ENCODE measurements around the gene VKORC1. TPM values are rescaled to one million over a fixed set of nuclear protein-coding genes. Genes with fewer than 3 reads are reported as not detected.

Gene VKORC1
- total and polyA plus RNA-seq, 4 experiments from 2014 or later, result 48.9 to 114 (median 72.5) TPM

DNA sequence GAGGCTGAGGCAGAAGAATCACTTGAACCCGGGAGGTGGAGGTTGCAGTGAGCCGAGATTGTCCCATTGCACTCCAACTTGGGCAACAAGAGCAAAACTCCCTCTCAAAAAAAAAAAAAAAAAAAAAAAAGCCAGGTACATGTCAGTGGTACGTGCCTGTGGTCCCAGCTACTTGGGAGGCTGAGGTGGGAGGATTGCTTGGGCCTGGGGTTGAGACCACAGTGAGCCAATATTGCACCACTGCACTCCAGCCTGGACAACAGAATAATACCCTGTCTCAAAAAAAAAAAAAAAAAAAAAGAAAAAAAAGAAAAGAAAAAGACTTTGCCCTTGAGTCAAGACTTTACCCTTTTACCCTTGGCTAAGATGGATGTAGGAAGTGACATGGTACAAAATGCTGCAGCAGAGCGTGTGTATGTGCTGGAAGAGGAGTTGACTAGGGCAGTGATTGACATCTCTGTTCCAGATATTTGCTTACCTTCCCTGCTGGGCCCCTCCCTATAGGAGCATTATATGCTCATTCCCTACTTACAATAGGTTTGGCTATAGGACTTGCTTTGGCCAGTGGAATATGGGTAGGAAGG, 50.6 kb downstream of the VKORC1 start:
- CTCF ChIA-PET (ENCODE audit: partially characterized antibody), result no interaction called here
- intact Hi-C loops (cut with micrococcal nuclease), result no loop called here
- Histone ChIP-seq H3K36me3 (ENCODE audit: insufficient read depth, low read length) (peaks cover 16% of the 10 kb centered on the region), H3K9me3 (ENCODE audit: control insufficient read depth in 1 of 2, low read length in 2 of 2) (no peaks in the 10 kb centered on the region), H3K27ac (ENCODE audit: low read depth, low read length) (no peak overlapping the region), H3K27me3 (ENCODE audit: insufficient read depth, low read length) (no peaks in the 10 kb centered on the region), H3K4me3 (ENCODE audit: low read length in 2 of 2) (no peak overlapping the region), H3K4me1 (ENCODE audit: insufficient read depth, low read length) (no peaks in the 10 kb centered on the region)
- POLR2A ChIA-PET (ENCODE audit: partially characterized antibody), result no interaction called here
- Mint-ChIP-seq H3K36me3 (peaks cover 12 to 13% of the 10 kb centered on the region in 2 donors), H3K4me1 (peaks cover 0 to 2% (median under 1%) of the 10 kb centered on the region in 4 donors), H3K27me3 (no peaks in the 10 kb centered on the region), H3K4me3 (no peak overlapping the region), H3K27ac (no peak overlapping the region), H3K9me3 (peaks cover 0 to 3% (median 0%) of the 10 kb centered on the region in 8 donors)
- no peak for DNase-seq

DNA sequence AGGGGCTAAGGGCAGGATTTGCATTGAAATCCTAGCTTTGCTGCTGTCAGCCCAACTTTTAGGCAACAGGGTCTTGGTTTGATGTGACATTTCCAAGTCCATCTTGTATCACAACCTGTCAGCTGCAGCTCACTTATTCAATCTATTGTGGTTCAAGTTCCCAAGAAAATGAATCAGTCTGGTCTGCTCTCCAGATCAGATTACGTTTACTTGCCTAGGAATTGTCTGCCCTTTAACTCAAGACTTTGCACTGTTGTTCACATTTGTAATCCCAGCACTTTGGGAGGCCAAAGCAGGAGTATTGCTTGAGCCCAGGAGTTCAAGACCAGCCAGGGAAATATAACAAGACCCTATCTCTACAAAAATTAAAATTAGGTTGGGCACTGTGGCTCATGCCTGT, 51.2 kb downstream of the VKORC1 start:
- Mint-ChIP-seq H3K9me3 (peaks cover 0 to 3% (median 0%) of the 10 kb centered on the region in 8 donors), H3K27ac (no peak overlapping the region), H3K4me3 (no peak overlapping the region), H3K36me3 (peaks cover 19 to 20% of the 10 kb centered on the region in 2 donors), H3K27me3 (no peaks in the 10 kb centered on the region), H3K4me1 (peaks cover 0 to 2% (median under 1%) of the 10 kb centered on the region in 4 donors)
- no peak for DNase-seq
- Histone ChIP-seq H3K4me1 (ENCODE audit: insufficient read depth, low read length) (no peaks in the 10 kb centered on the region), H3K9me3 (ENCODE audit: control insufficient read depth in 1 of 2, low read length in 2 of 2) (no peaks in the 10 kb centered on the region), H3K36me3 (ENCODE audit: insufficient read depth, low read length) (peaks cover 21% of the 10 kb centered on the region), H3K27ac (ENCODE audit: low read depth, low read length) (no peak overlapping the region), H3K4me3 (ENCODE audit: low read length in 2 of 2) (no peak overlapping the region), H3K27me3 (ENCODE audit: insufficient read depth, low read length) (no peaks in the 10 kb centered on the region)
- intact Hi-C loops (cut with micrococcal nuclease), result no loop called here
- POLR2A ChIA-PET (ENCODE audit: partially characterized antibody), result no interaction called here
- CTCF ChIA-PET (ENCODE audit: partially characterized antibody), result no interaction called here

GRCh38 chr16:31042866-31043265, 51.7 kb downstream of the VKORC1 start:
- Histone ChIP-seq H3K4me1 (ENCODE audit: insufficient read depth, low read length) (no peaks in the 10 kb centered on the region), H3K36me3 (ENCODE audit: insufficient read depth, low read length) (peaks cover 26% of the 10 kb centered on the region), H3K9me3 (ENCODE audit: control insufficient read depth in 1 of 2, low read length in 2 of 2) (no peaks in the 10 kb centered on the region), H3K4me3 (ENCODE audit: low read length in 2 of 2) (no peak overlapping the region), H3K27me3 (ENCODE audit: insufficient read depth, low read length) (no peaks in the 10 kb centered on the region), H3K27ac (ENCODE audit: low read depth, low read length) (no peak overlapping the region)
- ChIA-PET CTCF (ENCODE audit: partially characterized antibody) (no interaction called here), POLR2A (ENCODE audit: partially characterized antibody) (interaction anchor here (1.2 kb wide), 1 partner anchor 9 kb away, joined by 4 read pairs; the partner anchor contains the start of gene STX4)
- peak overlapping the region in 1 of 7 donors; percentile 51 for H3K27ac Mint-ChIP-seq
- DNase-seq, result no peak
- H3K36me3 Mint-ChIP-seq, result peaks cover 19 to 20% of the 10 kb centered on the region in 2 donors
- peaks cover 0 to 3% (median 0%) of the 10 kb centered on the region in 8 donors for H3K9me3 Mint-ChIP-seq
- H3K4me3 Mint-ChIP-seq, result peak overlapping the region in 1 of 8 donors; percentile 20
- no peaks in the 10 kb centered on the region for H3K27me3 Mint-ChIP-seq
- peaks cover 0 to 2% (median under 1%) of the 10 kb centered on the region in 4 donors for H3K4me1 Mint-ChIP-seq
- intact Hi-C loops (cut with micrococcal nuclease), result no loop called here

Other genes starting within 250 kb of the VKORC1 start
- gene BCL7C, start 200.7 kb downstream of the VKORC1 start, total RNA-seq, result 10 to 100 TPM; 25.5 to 27.3 TPM
- gene BCL7C, start 200.7 kb downstream of the VKORC1 start, polyA plus RNA-seq, result 10 to 100 TPM; 45.4 to 53.1 TPM
- under 1 TPM; 0.19 to 0.26 TPM for gene CTF1, start 198.2 kb downstream of the VKORC1 start, total RNA-seq
- gene CTF1, start 198.2 kb downstream of the VKORC1 start, polyA plus RNA-seq, result not detected
- gene FBXL19, start 171.2 kb downstream of the VKORC1 start, total RNA-seq, result 10 to 100 TPM; 15.6 to 15.8 TPM
- under 1 TPM in 1 of 2 donors, not detected in 1; 0.16 TPM for gene FBXL19, start 171.2 kb downstream of the VKORC1 start, polyA plus RNA-seq
- gene ORAI3, start 145.7 kb downstream of the VKORC1 start, total RNA-seq, result 10 to 100 TPM; 19.3 to 22.0 TPM
- 10 to 100 TPM; 16.2 to 17.5 TPM for gene ORAI3, start 145.7 kb downstream of the VKORC1 start, polyA plus RNA-seq
- gene SETD1A, start 137.0 kb downstream of the VKORC1 start, total RNA-seq, result 10 to 100 TPM; 32.1 to 33.2 TPM
- 1 to 10 TPM in 1 of 2 donors, not detected in 1; 5.6 TPM for gene SETD1A, start 137.0 kb downstream of the VKORC1 start, polyA plus RNA-seq
- 1 to 10 TPM; 3.6 to 4.3 TPM for gene HSD3B7, start 109.6 kb downstream of the VKORC1 start, total RNA-seq
- 1 to 10 TPM in 1 of 2 donors, under 1 TPM in 1; 0.08 to 1.2 TPM for gene HSD3B7, start 109.6 kb downstream of the VKORC1 start, polyA plus RNA-seq
- 1 to 10 TPM; 1.5 to 2.4 TPM for gene STX1B, start 84.2 kb downstream of the VKORC1 start, total RNA-seq
- gene STX1B, start 84.2 kb downstream of the VKORC1 start, polyA plus RNA-seq, result not detected
- gene STX4, start 61.2 kb downstream of the VKORC1 start, total RNA-seq, result 100 to 1,000 TPM; 106 to 111 TPM
- 10 to 100 TPM; 21.2 to 33.0 TPM for gene STX4, start 61.2 kb downstream of the VKORC1 start, polyA plus RNA-seq
- 10 to 100 TPM; 11.7 to 13.6 TPM for gene ZNF668, start 20.6 kb downstream of the VKORC1 start, total RNA-seq
- gene ZNF668, start 20.6 kb downstream of the VKORC1 start, polyA plus RNA-seq, result 1 to 10 TPM; 3.0 to 6.8 TPM
- gene ZNF646, start 20.4 kb downstream of the VKORC1 start, total RNA-seq, result 10 to 100 TPM; 46.9 to 47.0 TPM
- 1 to 10 TPM in 1 of 2 donors, under 1 TPM in 1; 0.77 to 8.9 TPM for gene ZNF646, start 20.4 kb downstream of the VKORC1 start, polyA plus RNA-seq
- gene PRSS53, start 5.9 kb downstream of the VKORC1 start, total RNA-seq, result 10 to 100 TPM; 13.3 to 13.5 TPM
- under 1 TPM; 0.43 to 0.69 TPM for gene PRSS53, start 5.9 kb downstream of the VKORC1 start, polyA plus RNA-seq
- gene BCKDK, start 13.6 kb upstream of the VKORC1 start, total RNA-seq, result 10 to 100 TPM; 17.0 to 21.1 TPM
- 10 to 100 TPM; 22.3 to 24.3 TPM for gene BCKDK, start 13.6 kb upstream of the VKORC1 start, polyA plus RNA-seq
- gene KAT8, start 22.9 kb upstream of the VKORC1 start, total RNA-seq, result 10 to 100 TPM; 90.8 to 94.2 TPM
- 10 to 100 TPM; 37.5 to 68.8 TPM for gene KAT8, start 22.9 kb upstream of the VKORC1 start, polyA plus RNA-seq
- gene PRSS8, start 40.9 kb upstream of the VKORC1 start, total RNA-seq, result not detected
- under 1 TPM in 1 of 2 donors, not detected in 1; 0.33 TPM for gene PRSS8, start 40.9 kb upstream of the VKORC1 start, polyA plus RNA-seq
- under 1 TPM; 0.33 to 0.67 TPM for gene PRSS36, start 55.3 kb upstream of the VKORC1 start, total RNA-seq
- under 1 TPM; 0.47 to 0.94 TPM for gene PRSS36, start 55.3 kb upstream of the VKORC1 start, polyA plus RNA-seq
- gene FUS, start 85.3 kb upstream of the VKORC1 start, total RNA-seq, result 100 to 1,000 TPM; 500 to 536 TPM
- 100 to 1,000 TPM in 1 of 2 donors, 10 to 100 TPM in 1; 88.1 to 163 TPM for gene FUS, start 85.3 kb upstream of the VKORC1 start, polyA plus RNA-seq
- gene PYCARD, start 108.0 kb upstream of the VKORC1 start, total RNA-seq, result 10 to 100 TPM; 25.9 to 26.6 TPM
- gene PYCARD, start 108.0 kb upstream of the VKORC1 start, polyA plus RNA-seq, result 10 to 100 TPM; 52.4 to 60.6 TPM
- gene TRIM72, start 119.3 kb upstream of the VKORC1 start, total RNA-seq, result not detected
- not detected for gene TRIM72, start 119.3 kb upstream of the VKORC1 start, polyA plus RNA-seq
- gene PYDC1, start 122.3 kb upstream of the VKORC1 start, total RNA-seq, result not detected
- not detected for gene PYDC1, start 122.3 kb upstream of the VKORC1 start, polyA plus RNA-seq
- gene ITGAM, start 165.2 kb upstream of the VKORC1 start, total RNA-seq, result 1 to 10 TPM; 1.4 to 2.2 TPM
- gene ITGAM, start 165.2 kb upstream of the VKORC1 start, polyA plus RNA-seq, result 1 to 10 TPM; 2.0 to 2.1 TPM